Thoracic aorta (tissue), 2 donors: ENCODE results near the gene KLF6. TPM values are rescaled to one million over a fixed set of nuclear protein-coding genes. Genes with fewer than 3 reads are reported as not detected.
A peak's percentile ranks its signal among the peaks of the same experiment; 100 is the strongest.

ENCODE experiments used
- ATAC-seq: fragments of 150-250 bp; one replicate; pipeline ENCODE4 v1.8.0; 2017; ENCODE audit warnings: low read depth; ENCODE audit not compliant: insufficient number of reproducible peaks, low FRiP score
- DNase-seq: peaks from one replicate; pipeline ENCODE4 v3.0.0-alpha.2; 2020; ENCODE audit warnings: low spot score
- H3K27ac ChIP-seq, 2 donors: fragments of 200-600 bp; sonication (generic); 1 replicate in 1 of 2; 2 replicates in 1 of 2; pipeline ENCODE4 v1.5.1; 2016; ENCODE audit warnings: mild to moderate bottlenecking in 2 of 2, moderate library complexity in 2 of 2
- H3K27me3 ChIP-seq: fragments of 200-600 bp; sonication (generic); replicated peaks from 2 replicates; pipeline ENCODE4 v1.6.0; 2016; ENCODE audit warnings: mild to moderate bottlenecking; ENCODE audit not compliant: insufficient read depth
- H3K36me3 ChIP-seq: fragments of 200-600 bp; sonication (generic); one replicate; pipeline ENCODE4 v1.5.1; 2016
- H3K4me1 ChIP-seq, 2 donors: fragments of 200-600 bp; sonication (generic); 1 replicate in 1 of 2; 2 replicates in 1 of 2; pipeline versions ENCODE4 v1.5.1 to v1.6.0; 2016; ENCODE audit warnings: low read depth in 2 of 2, mild to moderate bottlenecking in 1 of 2; ENCODE audit not compliant: control insufficient read depth in 1 of 2
- H3K4me3 ChIP-seq: fragments of 200-600 bp; sonication (generic); 2 replicates; pipeline ENCODE4 v1.5.1; 2016; ENCODE audit warnings: mild to moderate bottlenecking
- H3K9me3 ChIP-seq: fragments of 200-600 bp; sonication (generic); 2 replicates; pipeline ENCODE4 v1.5.1; 2016
- CTCF ChIP-seq: fragments of 200-600 bp; sonication (generic); IDR thresholded peaks from one replicate; pipeline ENCODE4 v1.5.1; 2019; ENCODE audit warnings: antibody characterized with exemption
- total RNA-seq, 2 donors: library from RNA; depleted of rRNA; stranded (reverse); fragments of >200 nt; gene quantifications; one replicate each; pipeline versions ENCODE4 v1.1.0 to v1.2.3, GENCODE V29; 2016

Gene KLF6
- 100 to 1,000 TPM; 170 to 201 TPM for total RNA-seq

DNA sequence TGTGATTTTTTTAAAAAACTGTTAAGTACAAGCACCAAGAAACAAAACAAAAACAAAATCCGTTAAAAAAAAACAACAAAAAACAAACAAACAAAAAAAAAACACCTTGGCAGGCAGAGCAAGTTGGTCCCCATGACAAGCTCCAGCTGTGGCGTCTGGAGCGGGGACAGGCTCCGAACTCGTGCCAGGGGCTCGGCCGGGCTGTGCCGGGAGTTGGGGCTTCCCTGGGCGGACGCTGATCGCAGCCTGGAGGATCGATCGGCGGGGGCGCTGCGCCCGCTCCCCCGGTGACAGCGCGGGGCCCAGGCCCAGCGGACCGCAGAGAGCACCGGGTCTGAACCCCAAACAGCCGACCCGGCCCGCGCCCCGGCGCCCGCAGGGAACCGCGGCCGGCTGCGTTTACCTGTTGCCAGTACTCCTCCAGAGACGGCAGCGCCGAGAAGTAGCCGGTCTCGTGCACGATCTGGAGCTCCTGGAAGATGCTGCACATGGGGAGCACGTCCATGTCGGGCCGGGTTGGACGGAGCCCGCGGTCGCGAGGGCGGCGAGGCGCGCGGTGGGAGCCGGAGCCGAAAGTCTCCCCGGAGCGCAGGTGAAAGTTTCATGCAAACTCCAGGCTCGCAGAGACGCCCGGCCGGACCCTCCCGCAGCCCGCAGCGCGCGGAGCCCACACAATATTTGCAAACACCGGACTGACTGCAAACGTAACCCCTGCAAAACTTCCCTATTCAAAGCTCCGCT, at the start of gene KLF6:
Gene KLF6 (minus strand): TSS at position 700 of the 741 bp plus-strand sequence. CDS start 195 bp downstream, at position 505.
- H3K36me3 ChIP-seq: peaks cover 23% of the 10 kb centered on the region
- H3K27ac ChIP-seq: peak within 1 kb of the TSS; percentile 98 to 99
- peaks cover 0 to 13% of the 10 kb centered on the region in 2 donors for H3K4me1 ChIP-seq
- ATAC-seq (no peak), DNase-seq (no peak)
- no peak for TF ChIP-seq CTCF
- H3K4me3 ChIP-seq: peak within 1 kb of the TSS; percentile 83
- no peaks in the 10 kb centered on the region for H3K27me3 ChIP-seq
- H3K9me3 ChIP-seq: no peaks in the 10 kb centered on the region

DNA sequence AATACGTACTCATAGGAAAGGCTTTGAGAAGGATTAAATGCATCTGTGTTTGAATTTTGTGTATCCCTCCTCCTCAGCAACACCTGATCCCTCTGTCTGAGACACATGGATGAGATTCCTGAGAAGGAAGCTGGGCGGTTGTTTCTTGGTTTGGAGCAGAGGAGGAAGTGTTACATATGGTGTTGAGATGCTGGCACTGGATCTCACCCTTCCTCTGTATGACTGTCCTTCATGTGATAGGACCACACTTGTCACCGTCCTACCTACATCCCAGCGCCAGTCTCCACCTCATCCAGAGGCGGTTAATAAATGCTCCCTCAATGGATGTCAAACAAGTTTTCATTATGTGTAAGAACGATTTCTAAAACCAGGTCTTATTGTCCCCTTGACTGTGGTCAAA, 49.4 kb upstream of the KLF6 start:
- H3K4me1 ChIP-seq: peaks cover 20 to 21% of the 10 kb centered on the region in 2 donors
- DNase-seq (no peak), ATAC-seq (no peak)
- H3K36me3 ChIP-seq: no peaks in the 10 kb centered on the region
- no peak for TF ChIP-seq CTCF
- no peak overlapping the region for H3K4me3 ChIP-seq
- no peak overlapping the region for H3K27ac ChIP-seq
- H3K9me3 ChIP-seq: no peaks in the 10 kb centered on the region
- H3K27me3 ChIP-seq: no peaks in the 10 kb centered on the region

DNA sequence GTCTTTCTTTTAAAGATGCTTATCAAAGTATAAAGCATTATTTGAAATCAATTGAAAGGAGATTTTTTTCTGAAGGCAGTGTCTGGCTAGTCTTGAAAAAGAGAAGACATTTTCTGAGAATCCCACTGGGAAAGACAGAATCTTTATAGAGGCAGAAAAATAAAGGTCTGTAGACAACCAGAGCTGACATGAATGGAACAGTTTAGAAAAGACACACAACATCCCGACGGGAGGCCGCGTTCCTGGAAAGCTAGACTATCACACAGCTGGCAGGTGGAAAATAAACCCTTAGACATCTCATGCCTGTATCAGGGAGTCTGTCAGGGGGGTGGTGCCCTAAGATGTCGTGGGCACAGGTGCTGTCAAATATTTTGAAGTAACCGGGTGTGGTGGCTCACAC, 48.0 kb upstream of the KLF6 start:
- H3K36me3 ChIP-seq: no peaks in the 10 kb centered on the region
- no peaks in the 10 kb centered on the region for H3K9me3 ChIP-seq
- no peak overlapping the region for H3K4me3 ChIP-seq
- no peak for TF ChIP-seq CTCF
- ATAC-seq: no peak
- H3K27me3 ChIP-seq: no peaks in the 10 kb centered on the region
- DNase-seq: no peak
- no peak overlapping the region for H3K27ac ChIP-seq
- peaks cover 23 to 30% of the 10 kb centered on the region in 2 donors for H3K4me1 ChIP-seq

- Histone ChIP-seq H3K4me1 (peaks cover 23 to 31% of the 10 kb centered on the region in 2 donors), H3K9me3 (no peaks in the 10 kb centered on the region), H3K27me3 (no peaks in the 10 kb centered on the region), H3K27ac (no peak overlapping the region), H3K36me3 (no peaks in the 10 kb centered on the region), H3K4me3 (no peak overlapping the region)
- DNase-seq (no peak), ATAC-seq (no peak)
- TF ChIP-seq CTCF: no peak
Observed at GRCh38 chr10:3832022-3832786, 47.2 kb upstream of the KLF6 start.

DNA sequence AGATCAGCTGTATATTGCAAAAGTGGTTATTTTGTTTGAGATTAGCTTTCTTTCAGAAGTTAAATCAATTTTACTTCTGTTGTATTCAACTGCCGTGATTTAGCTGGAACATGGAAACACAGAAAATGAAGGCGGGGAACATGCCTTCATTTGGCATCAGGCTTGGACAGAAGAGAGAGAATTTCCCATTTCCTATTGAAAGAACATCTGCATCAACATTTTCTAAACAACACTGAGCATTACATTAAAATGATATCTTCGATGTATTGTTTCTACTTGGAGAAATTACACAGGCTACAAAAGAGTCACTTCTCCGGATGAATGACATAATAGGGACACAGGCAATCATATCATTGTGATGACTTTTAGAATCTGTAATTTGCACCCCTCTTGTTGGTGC, 46.6 kb upstream of the KLF6 start:
- no peak overlapping the region for H3K4me3 ChIP-seq
- H3K27ac ChIP-seq: no peak overlapping the region
- no peak for TF ChIP-seq CTCF
- DNase-seq: no peak
- peaks cover 23 to 31% of the 10 kb centered on the region in 2 donors for H3K4me1 ChIP-seq
- H3K36me3 ChIP-seq: no peaks in the 10 kb centered on the region
- ATAC-seq: no peak
- H3K27me3 ChIP-seq: no peaks in the 10 kb centered on the region
- H3K9me3 ChIP-seq: no peaks in the 10 kb centered on the region
